Measurements from ENCODE around the gene P3H4. TPM values are rescaled to one million over a fixed set of nuclear protein-coding genes. Genes with fewer than 3 reads are reported as not detected.

The P3H4 gene
- total and polyA plus RNA-seq, 2 donors (not counting 3 experiments of a cell fraction or from before 2014, with no cell fraction given): 39.2 to 58.3 TPM

DNA sequence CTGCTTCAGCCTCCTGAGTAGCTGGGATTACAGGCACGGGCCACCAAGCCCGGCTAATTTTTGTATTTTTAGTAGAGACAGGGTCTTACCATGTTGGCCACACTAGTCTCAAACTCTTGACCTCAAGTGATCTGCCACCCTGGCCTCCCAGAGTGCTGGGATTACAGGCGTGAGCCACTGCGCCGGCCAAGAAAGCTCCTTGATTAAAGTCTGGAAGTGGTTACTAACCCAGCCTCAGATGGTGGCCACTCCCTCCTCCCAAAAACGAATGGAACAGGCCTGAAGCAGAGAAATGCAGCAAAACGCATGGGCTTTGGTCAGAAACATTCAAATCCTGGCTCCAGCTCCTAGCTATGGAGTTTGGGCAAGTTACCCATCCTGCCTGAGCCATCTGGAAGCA, 12.3 kb upstream of the P3H4 start:
- Histone ChIP-seq H2AFZ (ENCODE audit: low read depth, low read length) (no peak overlapping the region), H3K27me3 (ENCODE audit: control insufficient read depth in 2 of 2, insufficient read depth in 2 of 2, low read length in 2 of 2) (no peaks in the 10 kb centered on the region), H3K27ac (ENCODE audit: insufficient read depth, low read depth, low read length) (no peak overlapping the region), H3K9me3 (replicated peaks; ENCODE audit: control insufficient read depth, insufficient read depth, low read length) (no peaks in the 10 kb centered on the region), H3K79me2 (ENCODE audit: control insufficient read depth, insufficient read depth, low read length) (no peaks in the 10 kb centered on the region), H3K4me1 (ENCODE audit: control insufficient read depth, extremely low read depth, insufficient read depth, low read length) (no peaks in the 10 kb centered on the region), H3K36me3 (ENCODE audit: control insufficient read depth in 2 of 2, extremely low read depth in 1 of 2, insufficient read depth in 2 of 2, low read length in 2 of 2) (peaks cover 8 to 23% of the 10 kb centered on the region in 2 experiments), H3K4me3 (replicated peaks in 1 of 3; ENCODE audit: insufficient read depth in 1 of 3, low read depth in 1 of 3, low read length in 3 of 3) (no peak overlapping the region), H3K4me2 (ENCODE audit: insufficient read depth, low read length) (no peak overlapping the region), H4K20me1 (replicated peaks; ENCODE audit: control insufficient read depth, extremely low read depth, insufficient read depth, low read length) (no peaks in the 10 kb centered on the region), H3K9ac (replicated peaks; ENCODE audit: extremely low read depth, insufficient read depth, low read length) (no peak overlapping the region), H3K9me1 (replicated peaks; ENCODE audit: control insufficient read depth, extremely low read depth, insufficient read depth, low read length) (no peaks in the 10 kb centered on the region)
- dilution Hi-C loops (cut with MboI; ENCODE audit: extremely low pct_ligation_motif_present, low sequenced_read_pairs) (no loop called here), intact Hi-C loops (cut with micrococcal nuclease) (no loop called here)
- CTCF ChIA-PET: interaction anchor here (0.6 to 1.4 kb wide), 3 partner anchors 22 to 86 kb away, joined by 3 to 4 read pairs (median 3); partner anchors contain the start of gene KLHL11
- TF ChIP-seq MYC (IDR thresholded peaks at IDR 0.05; ENCODE audit: low read depth, low read length): no peak
- TF ChIP-seq, protein P1, sequence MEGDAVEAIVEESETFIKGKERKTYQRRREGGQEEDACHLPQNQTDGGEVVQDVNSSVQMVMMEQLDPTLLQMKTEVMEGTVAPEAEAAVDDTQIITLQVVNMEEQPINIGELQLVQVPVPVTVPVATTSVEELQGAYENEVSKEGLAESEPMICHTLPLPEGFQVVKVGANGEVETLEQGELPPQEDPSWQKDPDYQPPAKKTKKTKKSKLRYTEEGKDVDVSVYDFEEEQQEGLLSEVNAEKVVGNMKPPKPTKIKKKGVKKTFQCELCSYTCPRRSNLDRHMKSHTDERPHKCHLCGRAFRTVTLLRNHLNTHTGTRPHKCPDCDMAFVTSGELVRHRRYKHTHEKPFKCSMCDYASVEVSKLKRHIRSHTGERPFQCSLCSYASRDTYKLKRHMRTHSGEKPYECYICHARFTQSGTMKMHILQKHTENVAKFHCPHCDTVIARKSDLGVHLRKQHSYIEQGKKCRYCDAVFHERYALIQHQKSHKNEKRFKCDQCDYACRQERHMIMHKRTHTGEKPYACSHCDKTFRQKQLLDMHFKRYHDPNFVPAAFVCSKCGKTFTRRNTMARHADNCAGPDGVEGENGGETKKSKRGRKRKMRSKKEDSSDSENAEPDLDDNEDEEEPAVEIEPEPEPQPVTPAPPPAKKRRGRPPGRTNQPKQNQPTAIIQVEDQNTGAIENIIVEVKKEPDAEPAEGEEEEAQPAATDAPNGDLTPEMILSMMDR (IDR thresholded peaks at IDR 0.05; ENCODE audit: extremely low read depth in 1 of 2, insufficient read depth in 1 of 2, low read depth in 1 of 2, low read length in 2 of 2): no peak
- TF ChIP-seq JUN (IDR thresholded peaks at IDR 0.05; ENCODE audit: borderline replicate concordance, insufficient read depth, insufficient read length, low read depth): no peak
- TF ChIP-seq, protein P2, sequence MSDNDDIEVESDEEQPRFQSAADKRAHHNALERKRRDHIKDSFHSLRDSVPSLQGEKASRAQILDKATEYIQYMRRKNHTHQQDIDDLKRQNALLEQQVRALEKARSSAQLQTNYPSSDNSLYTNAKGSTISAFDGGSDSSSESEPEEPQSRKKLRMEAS (IDR thresholded peaks at IDR 0.05; ENCODE audit: insufficient read depth, insufficient read length): no peak
- TF ChIP-seq FOS (IDR thresholded peaks at IDR 0.05; ENCODE audit: borderline replicate concordance, insufficient read depth, low read length): no peak
- TF ChIP-seq EZH2 (IDR thresholded peaks at IDR 0.05; ENCODE audit: borderline replicate concordance, low read depth, low read length, severe bottlenecking): no peak
- TF ChIP-seq GATA2 (IDR thresholded peaks at IDR 0.05; ENCODE audit: insufficient read depth, insufficient read length, low read depth, low read length): no peak
- no peak for TF ChIP-seq POLR2A (IDR thresholded peaks at IDR 0.05; ENCODE audit: low read depth, low read length)
- no peak for TF ChIP-seq POLR2AphosphoS5 (IDR thresholded peaks at IDR 0.05; ENCODE audit: insufficient read depth, low read depth, low read length)
- no peak for DNase-seq (ENCODE audit: low read depth, low spot score)
- no peak for FAIRE-seq
- POLR2A ChIA-PET: no interaction called here
- no TSS peak for BruUV-seq (replicated peaks)

Data from endothelial cell of umbilical vein (primary cell).